GM18499 (cell line): ENCODE data around the gene RHOJ.
"Not testable (repeated sequence)": the region's sequence is repeated elsewhere in the genome, so short reads cannot be mapped to it uniquely, and the experiment has no call there.

ENCODE experiments used
- ATAC-seq: cut with Tn5 transposase; IDR thresholded peaks from one replicate; pipeline ENCODE4 v1.9.1; 2021; ENCODE audit warnings: moderate number of reproducible peaks; ENCODE audit not compliant: insufficient read depth, unreplicated experiment

Gene RHOJ

GRCh38 chr14:63204407-63205043, at the start of gene RHOJ:
RHOJ (plus strand) TSS chr14:63204443; CDS start chr14:63204870, 427 bp downstream.
- no peak for ATAC-seq

- no peak for ATAC-seq
These were observed 48.6 kb upstream of the RHOJ start for GRCh38 chr14:63155511-63156185.

- no peak for ATAC-seq
These were observed 47.0 kb upstream of the RHOJ start for GRCh38 chr14:63157195-63157594.

- no peak for ATAC-seq
These were observed 40.9 kb upstream of the RHOJ start for GRCh38 chr14:63163306-63163705.

- no peak for ATAC-seq
These were observed 40.0 kb upstream of the RHOJ start for GRCh38 chr14:63164108-63164683.

- ATAC-seq: not testable (repeated sequence)
These were observed 39.0 kb upstream of the RHOJ start for GRCh38 chr14:63165267-63165666.

GRCh38 chr14:63167044-63167443, 37.2 kb upstream of the RHOJ start:
- no peak for ATAC-seq

GRCh38 chr14:63174760-63175191, 29.5 kb upstream of the RHOJ start:
- ATAC-seq: no peak

GRCh38 chr14:63175531-63175930, 28.7 kb upstream of the RHOJ start:
- no peak for ATAC-seq

GRCh38 chr14:63178912-63179311, 25.3 kb upstream of the RHOJ start:
- no peak for ATAC-seq

- ATAC-seq: no peak
These were observed 24.9 kb upstream of the RHOJ start for GRCh38 chr14:63179383-63179782.

GRCh38 chr14:63180011-63180410, 24.2 kb upstream of the RHOJ start:
- no peak for ATAC-seq

GRCh38 chr14:63182968-63183367, 21.3 kb upstream of the RHOJ start:
- no peak for ATAC-seq

GRCh38 chr14:63186453-63186852, 17.8 kb upstream of the RHOJ start:
- ATAC-seq: no peak

- no peak for ATAC-seq
These were observed 13.0 kb upstream of the RHOJ start for GRCh38 chr14:63191211-63191610.

- no peak for ATAC-seq
These were observed 12.2 kb upstream of the RHOJ start for GRCh38 chr14:63192085-63192484.

GRCh38 chr14:63193236-63193635, 11.0 kb upstream of the RHOJ start:
- no peak for ATAC-seq

- ATAC-seq: no peak
These were observed 4.1 kb upstream of the RHOJ start for GRCh38 chr14:63200035-63200740.

- ATAC-seq: no peak
These were observed 3.5 kb upstream of the RHOJ start for GRCh38 chr14:63200767-63201166.

- no peak for ATAC-seq
These were observed 1.2 kb upstream of the RHOJ start for GRCh38 chr14:63203015-63203414.
